ENCODE measurements around the gene CDKN2C.
"Not testable (repeated sequence)": the region's sequence is repeated elsewhere in the genome, so short reads cannot be mapped to it uniquely, and the experiment has no call there.

DNA sequence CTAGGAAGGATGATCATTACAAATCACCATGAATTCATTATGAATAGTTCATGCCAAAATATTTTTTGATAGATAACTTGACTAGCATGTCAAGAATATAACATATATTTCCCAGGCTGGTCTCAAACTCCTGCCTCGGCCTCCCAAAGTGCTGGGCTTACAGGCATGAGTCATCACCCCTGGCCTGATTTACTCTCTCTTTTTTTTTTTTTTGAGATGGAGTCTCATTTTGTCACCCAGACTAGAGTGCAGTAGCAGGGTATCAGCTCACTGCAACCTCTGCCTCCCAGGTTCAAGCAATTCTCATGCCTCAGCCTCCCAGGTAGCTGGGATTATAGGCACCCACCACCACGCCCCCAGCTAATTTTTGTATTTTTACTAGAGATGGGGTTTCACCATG lies 34.8 kb upstream of the CDKN2C start:
- TF ChIP-seq FOXM1 (IDR thresholded peaks at IDR 0.05; ENCODE audit: borderline replicate concordance); SP1 (IDR thresholded peaks at IDR 0.05); ARNT (IDR thresholded peaks at IDR 0.05); ZNF384 (IDR thresholded peaks at IDR 0.05); ELF4 (IDR thresholded peaks at IDR 0.05); CTBP1 (IDR thresholded peaks at IDR 0.05; ENCODE audit: borderline replicate concordance); FOXA1 (IDR thresholded peaks at IDR 0.05); BHLHE40 (IDR thresholded peaks at IDR 0.05; ENCODE audit: borderline replicate concordance); LEF1 (IDR thresholded peaks at IDR 0.05; ENCODE audit: borderline replicate concordance); SUZ12 (IDR thresholded peaks at IDR 0.05); TARDBP (IDR thresholded peaks at IDR 0.05): not testable (repeated sequence)
- TF ChIP-seq, protein P1, sequence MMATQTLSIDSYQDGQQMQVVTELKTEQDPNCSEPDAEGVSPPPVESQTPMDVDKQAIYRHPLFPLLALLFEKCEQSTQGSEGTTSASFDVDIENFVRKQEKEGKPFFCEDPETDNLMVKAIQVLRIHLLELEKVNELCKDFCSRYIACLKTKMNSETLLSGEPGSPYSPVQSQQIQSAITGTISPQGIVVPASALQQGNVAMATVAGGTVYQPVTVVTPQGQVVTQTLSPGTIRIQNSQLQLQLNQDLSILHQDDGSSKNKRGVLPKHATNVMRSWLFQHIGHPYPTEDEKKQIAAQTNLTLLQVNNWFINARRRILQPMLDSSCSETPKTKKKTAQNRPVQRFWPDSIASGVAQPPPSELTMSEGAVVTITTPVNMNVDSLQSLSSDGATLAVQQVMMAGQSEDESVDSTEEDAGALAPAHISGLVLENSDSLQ (IDR thresholded peaks at IDR 0.05), result not testable (repeated sequence)
